ENCODE results near the gene CXCL14. TPM values are rescaled to one million over a fixed set of nuclear protein-coding genes. Genes with fewer than 3 reads are reported as not detected.

CXCL14 gene
- polyA plus RNA-seq, 2 donors: 88.9 to 199 TPM

DNA sequence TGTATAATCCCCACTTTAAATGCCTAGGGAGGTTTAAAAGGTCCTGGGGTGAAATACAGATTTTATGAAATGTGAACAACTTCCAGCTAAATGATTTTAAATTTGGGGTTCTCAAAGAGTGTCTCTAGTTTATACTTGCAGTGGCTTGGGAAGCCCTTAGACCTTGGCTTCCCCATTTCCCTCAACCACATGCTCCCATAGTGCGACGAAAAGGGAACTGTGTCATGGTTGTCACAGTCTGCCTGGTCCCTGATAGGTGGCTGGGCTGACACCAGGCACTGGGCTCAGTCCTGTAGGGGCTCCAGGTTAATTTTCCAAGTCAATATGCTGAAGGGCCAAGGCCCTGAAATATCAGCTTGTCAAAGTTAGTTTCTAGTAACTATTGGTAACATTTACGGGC, 10.4 kb upstream of the CXCL14 start:
- no peaks in the 10 kb centered on the region for H3K9me3 ChIP-seq (ENCODE audit: control insufficient read depth in 2 of 2, insufficient read depth in 1 of 2, low read depth in 1 of 2, low read length in 1 of 2)
- no peaks in the 10 kb centered on the region for H3K36me3 ChIP-seq (ENCODE audit: control insufficient read depth in 2 of 2, insufficient read depth in 2 of 2, low read length in 1 of 2)
- no peak overlapping the region for H3K4me3 ChIP-seq (ENCODE audit: low read depth in 1 of 2, low read length in 2 of 2)
- H3K4me1 ChIP-seq (ENCODE audit: control insufficient read depth in 2 of 2, insufficient read depth in 2 of 2, low read length in 1 of 2): no peaks in the 10 kb centered on the region
- no peaks in the 10 kb centered on the region for H3K27me3 ChIP-seq (ENCODE audit: control insufficient read depth in 1 of 2, insufficient read depth in 2 of 2, low read length in 2 of 2)
- 85 to 90% methylated on average over 3 of the region's 3 CpGs for WGBS, 2 donors
- H3K27ac ChIP-seq (ENCODE audit: low read depth in 2 of 2, low read length in 1 of 2): no peak overlapping the region

DNA sequence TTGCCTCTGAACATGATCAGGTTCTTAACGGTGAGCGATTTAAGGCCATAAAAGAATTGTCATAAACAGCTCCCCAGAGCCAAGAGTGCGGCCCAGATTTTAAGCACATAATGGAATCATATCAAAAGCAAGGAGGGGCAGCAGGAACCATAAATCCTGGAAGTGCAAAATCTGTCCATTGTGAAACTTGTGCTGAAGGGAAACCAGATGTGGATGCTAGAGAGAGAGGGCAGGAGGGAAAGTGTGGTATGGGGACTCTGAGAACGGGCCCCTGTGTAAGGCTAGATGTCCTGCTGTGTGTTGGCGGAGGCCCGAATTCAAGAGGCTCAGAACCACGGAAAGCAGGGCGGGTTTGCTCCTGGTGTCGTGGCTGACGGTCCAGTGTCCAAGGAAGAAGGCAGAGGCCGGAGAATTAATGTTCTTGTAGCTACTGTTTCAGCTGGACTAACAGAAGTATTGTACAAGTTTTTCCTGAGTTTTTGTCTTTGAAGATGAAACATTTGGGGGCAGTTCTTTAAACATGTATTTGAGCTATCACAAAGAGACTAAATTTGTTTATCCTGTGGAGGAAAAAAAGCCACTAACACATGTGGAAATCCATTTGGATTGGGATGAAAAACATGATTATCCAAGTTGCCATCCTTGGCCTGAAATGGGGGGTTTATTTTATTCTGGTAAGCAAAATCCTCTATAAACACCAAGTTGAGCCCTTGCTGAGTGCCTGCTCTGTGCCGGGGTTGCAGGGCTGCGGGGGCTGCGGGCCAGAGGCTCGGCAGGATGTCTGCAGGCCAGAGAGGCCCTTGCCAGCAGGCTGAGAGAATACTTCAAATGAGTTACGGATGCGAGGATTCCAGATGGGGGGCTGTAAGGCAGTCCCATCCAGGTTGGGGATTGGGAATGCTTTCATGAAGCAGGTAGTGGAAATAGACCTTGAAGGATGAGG, 9.2 kb upstream of the CXCL14 start:
- no peaks in the 10 kb centered on the region for H3K36me3 ChIP-seq (ENCODE audit: control insufficient read depth in 2 of 2, insufficient read depth in 2 of 2, low read length in 1 of 2)
- H3K27me3 ChIP-seq (ENCODE audit: control insufficient read depth in 1 of 2, insufficient read depth in 2 of 2, low read length in 2 of 2): no peaks in the 10 kb centered on the region
- H3K27ac ChIP-seq (ENCODE audit: low read depth in 2 of 2, low read length in 1 of 2): no peak overlapping the region
- WGBS, 2 donors: 71 to 75% methylated on average over 17 of the region's 17 CpGs
- H3K4me3 ChIP-seq (ENCODE audit: low read depth in 1 of 2, low read length in 2 of 2): no peak overlapping the region
- H3K9me3 ChIP-seq (ENCODE audit: control insufficient read depth in 2 of 2, insufficient read depth in 1 of 2, low read depth in 1 of 2, low read length in 1 of 2): no peaks in the 10 kb centered on the region
- H3K4me1 ChIP-seq (ENCODE audit: control insufficient read depth in 2 of 2, insufficient read depth in 2 of 2, low read length in 1 of 2): no peaks in the 10 kb centered on the region

DNA sequence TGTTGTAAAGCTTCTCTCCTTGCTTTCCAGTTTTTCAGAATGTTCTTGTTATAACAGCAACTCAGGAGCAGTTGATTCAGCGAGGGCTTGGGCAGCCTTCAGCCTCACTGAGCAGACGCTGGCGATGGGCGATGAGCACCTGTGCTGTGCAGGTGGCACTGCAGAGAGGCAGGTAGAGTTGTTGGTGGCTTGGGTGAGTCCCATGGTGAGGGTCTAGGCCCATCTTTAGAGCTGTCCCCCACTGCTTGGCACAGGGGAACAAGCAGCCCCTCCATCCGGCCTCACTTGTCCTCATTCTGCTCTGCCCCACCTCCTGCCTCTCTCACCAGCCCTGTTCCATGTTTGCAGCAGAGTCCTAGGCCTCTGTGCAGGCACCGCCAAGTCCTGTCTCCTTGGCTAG, 6.1 kb upstream of the CXCL14 start:
- no peaks in the 10 kb centered on the region for H3K36me3 ChIP-seq (ENCODE audit: control insufficient read depth in 2 of 2, insufficient read depth in 2 of 2, low read length in 1 of 2)
- no peak overlapping the region for H3K4me3 ChIP-seq (ENCODE audit: low read depth in 1 of 2, low read length in 2 of 2)
- no peaks in the 10 kb centered on the region for H3K4me1 ChIP-seq (ENCODE audit: control insufficient read depth in 2 of 2, insufficient read depth in 2 of 2, low read length in 1 of 2)
- H3K9me3 ChIP-seq (ENCODE audit: control insufficient read depth in 2 of 2, insufficient read depth in 1 of 2, low read depth in 1 of 2, low read length in 1 of 2): no peaks in the 10 kb centered on the region
- 90 to 92% methylated on average over 6 of the region's 6 CpGs for WGBS, 2 donors
- no peaks in the 10 kb centered on the region for H3K27me3 ChIP-seq (ENCODE audit: control insufficient read depth in 1 of 2, insufficient read depth in 2 of 2, low read length in 2 of 2)
- no peak overlapping the region for H3K27ac ChIP-seq (ENCODE audit: low read depth in 2 of 2, low read length in 1 of 2)

DNA sequence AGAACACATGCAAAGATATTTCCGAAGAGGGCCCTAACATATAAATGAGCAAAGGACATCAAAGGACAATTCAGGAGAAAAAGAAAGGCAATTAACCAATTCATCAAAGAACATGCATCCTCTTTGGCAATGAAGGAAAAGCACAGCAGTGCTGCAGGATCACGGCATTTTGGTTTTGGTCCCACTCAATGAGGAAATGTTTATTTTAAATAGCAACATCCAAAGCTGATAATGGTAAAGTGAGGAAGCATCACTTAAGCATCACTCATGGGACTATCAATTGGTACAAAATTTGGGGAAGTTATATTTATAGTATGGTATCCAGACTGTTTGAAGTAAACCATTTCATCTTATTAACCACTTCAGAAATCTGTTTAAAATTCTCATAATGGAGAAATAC, 5.5 kb upstream of the CXCL14 start:
- WGBS, 2 donors: 65 to 68% methylated on average over 2 of the region's 2 CpGs
- peaks cover 0 to under 1% of the 10 kb centered on the region in 2 donors for H3K4me1 ChIP-seq (ENCODE audit: control insufficient read depth in 2 of 2, insufficient read depth in 2 of 2, low read length in 1 of 2)
- no peak overlapping the region for H3K4me3 ChIP-seq (ENCODE audit: low read depth in 1 of 2, low read length in 2 of 2)
- no peak overlapping the region for H3K27ac ChIP-seq (ENCODE audit: low read depth in 2 of 2, low read length in 1 of 2)
- no peaks in the 10 kb centered on the region for H3K9me3 ChIP-seq (ENCODE audit: control insufficient read depth in 2 of 2, insufficient read depth in 1 of 2, low read depth in 1 of 2, low read length in 1 of 2)
- no peaks in the 10 kb centered on the region for H3K36me3 ChIP-seq (ENCODE audit: control insufficient read depth in 2 of 2, insufficient read depth in 2 of 2, low read length in 1 of 2)
- no peaks in the 10 kb centered on the region for H3K27me3 ChIP-seq (ENCODE audit: control insufficient read depth in 1 of 2, insufficient read depth in 2 of 2, low read length in 2 of 2)

DNA sequence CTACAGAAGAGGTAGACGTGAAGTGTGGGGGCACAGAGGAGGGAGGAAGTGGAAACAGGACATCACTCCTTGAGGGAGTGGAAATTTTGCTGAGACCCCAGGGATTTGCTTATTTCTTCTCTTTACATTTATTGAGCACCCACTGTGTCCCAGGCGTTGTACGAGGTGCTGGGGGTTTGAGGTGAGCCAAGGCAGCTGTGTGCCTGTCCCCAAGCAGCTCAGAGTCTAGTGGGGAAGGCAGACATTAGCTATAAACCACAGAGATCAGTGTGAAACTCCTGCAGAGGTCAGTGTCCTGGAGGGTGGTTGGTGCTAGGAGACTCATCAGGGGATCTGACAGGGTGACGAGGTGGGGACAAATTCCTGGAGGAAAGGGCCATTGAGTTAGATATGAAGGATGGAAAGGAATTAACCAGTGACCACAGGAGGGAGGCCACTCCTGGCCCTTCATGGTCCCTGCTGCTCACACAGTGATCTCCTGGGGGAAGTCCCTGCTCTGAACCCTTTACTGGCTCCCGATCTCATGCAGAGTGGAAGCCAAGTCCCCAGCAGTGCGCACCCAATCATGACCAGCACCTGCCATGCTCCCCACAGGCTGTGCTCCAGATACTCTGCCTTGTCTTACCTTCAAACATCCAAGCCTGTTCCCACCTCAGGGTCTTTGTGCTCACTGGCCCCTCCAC, 3.4 kb upstream of the CXCL14 start:
- WGBS, 2 donors: 65 to 67% methylated on average over 6 of the region's 6 CpGs
- no peaks in the 10 kb centered on the region for H3K9me3 ChIP-seq (ENCODE audit: control insufficient read depth in 2 of 2, insufficient read depth in 1 of 2, low read depth in 1 of 2, low read length in 1 of 2)
- no peak overlapping the region for H3K4me3 ChIP-seq (ENCODE audit: low read depth in 1 of 2, low read length in 2 of 2)
- no peaks in the 10 kb centered on the region for H3K36me3 ChIP-seq (ENCODE audit: control insufficient read depth in 2 of 2, insufficient read depth in 2 of 2, low read length in 1 of 2)
- peaks cover 3 to 5% of the 10 kb centered on the region in 2 donors for H3K4me1 ChIP-seq (ENCODE audit: control insufficient read depth in 2 of 2, insufficient read depth in 2 of 2, low read length in 1 of 2)
- H3K27me3 ChIP-seq (ENCODE audit: control insufficient read depth in 1 of 2, insufficient read depth in 2 of 2, low read length in 2 of 2): no peaks in the 10 kb centered on the region
- no peak overlapping the region for H3K27ac ChIP-seq (ENCODE audit: low read depth in 2 of 2, low read length in 1 of 2)

DNA sequence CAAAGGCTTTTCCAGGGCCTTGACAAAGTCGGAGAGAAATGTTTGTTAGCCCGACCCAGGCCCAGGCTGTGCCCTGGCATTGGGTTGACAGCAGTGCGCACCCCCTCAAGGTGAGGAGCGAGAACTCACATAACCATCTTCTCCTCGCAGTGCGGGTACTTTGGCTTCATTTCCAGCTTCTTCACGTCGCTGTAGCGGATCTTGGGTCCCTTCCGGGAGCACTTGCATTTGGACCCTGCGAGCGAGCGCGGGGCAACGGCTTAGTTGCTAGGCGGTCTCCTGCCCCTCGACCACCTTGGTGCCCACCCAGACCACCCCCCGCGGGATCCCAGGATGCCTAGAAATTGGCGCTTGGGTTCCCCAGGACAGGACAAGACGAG, 496 bp downstream of the CXCL14 start:
- H3K27me3 ChIP-seq (ENCODE audit: control insufficient read depth in 1 of 2, insufficient read depth in 2 of 2, low read length in 2 of 2): no peaks in the 10 kb centered on the region
- 7 to 10% methylated on average over 20 to 21 of the region's 21 CpGs for WGBS, 2 donors

DNA sequence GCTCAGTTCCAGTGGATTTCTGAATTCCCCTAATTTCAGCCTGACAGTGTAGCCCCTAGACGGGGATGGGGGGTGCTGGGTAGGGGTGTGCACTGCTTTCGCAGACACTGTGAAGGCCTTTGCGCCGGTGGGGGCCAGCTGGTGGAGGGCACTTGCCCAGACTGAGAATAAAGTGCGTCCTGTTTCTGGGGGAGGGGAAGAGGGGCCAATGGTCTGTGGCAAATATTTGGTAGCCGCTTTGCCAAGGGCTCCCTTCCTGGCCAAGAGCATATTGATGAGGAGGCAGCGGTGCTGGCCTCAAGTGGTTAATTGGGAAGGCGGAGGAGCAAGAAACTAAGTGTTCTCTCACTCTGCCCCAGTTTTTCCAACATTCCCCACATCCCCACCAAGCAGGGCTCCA, 1.4 kb downstream of the CXCL14 start:
- Histone ChIP-seq H3K36me3 (ENCODE audit: control insufficient read depth in 2 of 2, insufficient read depth in 2 of 2, low read length in 1 of 2) (no peaks in the 10 kb centered on the region), H3K9me3 (ENCODE audit: control insufficient read depth in 2 of 2, insufficient read depth in 1 of 2, low read depth in 1 of 2, low read length in 1 of 2) (no peaks in the 10 kb centered on the region), H3K27ac (ENCODE audit: low read depth in 2 of 2, low read length in 1 of 2) (no peak overlapping the region), H3K4me1 (ENCODE audit: control insufficient read depth in 2 of 2, insufficient read depth in 2 of 2, low read length in 1 of 2) (peaks cover 3 to 5% of the 10 kb centered on the region in 2 donors), H3K4me3 (ENCODE audit: low read depth in 1 of 2, low read length in 2 of 2) (peak overlapping the region; percentile 46 to 52), H3K27me3 (ENCODE audit: control insufficient read depth in 1 of 2, insufficient read depth in 2 of 2, low read length in 2 of 2) (no peaks in the 10 kb centered on the region)
- 39 to 41% methylated on average over 8 of the region's 8 CpGs for WGBS, 2 donors

More for the DNA sequence above, 496 bp downstream of the CXCL14 start:
- no peaks in the 10 kb centered on the region for H3K36me3 ChIP-seq (ENCODE audit: control insufficient read depth in 2 of 2, insufficient read depth in 2 of 2, low read length in 1 of 2)
- H3K27ac ChIP-seq (ENCODE audit: low read depth in 2 of 2, low read length in 1 of 2): peak overlapping the region in 1 of 2 donors; percentile 38
- peaks cover 3 to 5% of the 10 kb centered on the region in 2 donors for H3K4me1 ChIP-seq (ENCODE audit: control insufficient read depth in 2 of 2, insufficient read depth in 2 of 2, low read length in 1 of 2)
- H3K4me3 ChIP-seq (ENCODE audit: low read depth in 1 of 2, low read length in 2 of 2): peak overlapping the region; percentile 46 to 52
- H3K9me3 ChIP-seq (ENCODE audit: control insufficient read depth in 2 of 2, insufficient read depth in 1 of 2, low read depth in 1 of 2, low read length in 1 of 2): no peaks in the 10 kb centered on the region

DNA sequence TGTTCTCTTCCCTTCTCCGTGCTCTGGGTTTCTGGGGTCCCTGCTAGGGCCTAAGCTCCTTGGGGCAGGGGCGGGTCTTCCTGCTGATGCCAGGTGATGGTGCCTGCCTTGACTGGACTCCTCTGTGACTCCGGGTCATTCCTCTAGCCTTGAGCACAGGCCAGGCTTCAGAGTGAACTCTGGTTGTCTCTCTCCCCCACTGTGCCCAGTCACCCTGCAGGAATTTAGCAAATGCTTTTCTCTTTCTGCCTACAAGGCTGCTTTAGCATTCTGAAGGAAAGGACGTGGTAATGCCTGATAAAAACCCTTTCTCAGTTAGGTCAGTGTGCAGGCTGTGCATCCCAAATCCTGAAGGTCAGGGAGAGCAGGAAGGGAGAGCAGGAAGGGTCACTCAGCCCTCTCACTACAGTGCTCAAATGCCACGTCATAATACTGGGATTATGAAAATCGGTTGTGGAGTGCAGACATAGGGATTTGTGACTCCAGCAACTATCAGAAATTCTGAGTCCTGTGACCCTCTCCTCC, 2.7 kb downstream of the CXCL14 start:
- Histone ChIP-seq H3K9me3 (ENCODE audit: control insufficient read depth in 2 of 2, insufficient read depth in 1 of 2, low read depth in 1 of 2, low read length in 1 of 2) (no peaks in the 10 kb centered on the region), H3K4me3 (ENCODE audit: low read depth in 1 of 2, low read length in 2 of 2) (no peak overlapping the region), H3K4me1 (ENCODE audit: control insufficient read depth in 2 of 2, insufficient read depth in 2 of 2, low read length in 1 of 2) (peaks cover 3 to 5% of the 10 kb centered on the region in 2 donors), H3K27ac (ENCODE audit: low read depth in 2 of 2, low read length in 1 of 2) (no peak overlapping the region), H3K27me3 (ENCODE audit: control insufficient read depth in 1 of 2, insufficient read depth in 2 of 2, low read length in 2 of 2) (no peaks in the 10 kb centered on the region), H3K36me3 (ENCODE audit: control insufficient read depth in 2 of 2, insufficient read depth in 2 of 2, low read length in 1 of 2) (no peaks in the 10 kb centered on the region)
- 36 to 45% methylated on average over 6 of the region's 6 CpGs for WGBS, 2 donors

DNA sequence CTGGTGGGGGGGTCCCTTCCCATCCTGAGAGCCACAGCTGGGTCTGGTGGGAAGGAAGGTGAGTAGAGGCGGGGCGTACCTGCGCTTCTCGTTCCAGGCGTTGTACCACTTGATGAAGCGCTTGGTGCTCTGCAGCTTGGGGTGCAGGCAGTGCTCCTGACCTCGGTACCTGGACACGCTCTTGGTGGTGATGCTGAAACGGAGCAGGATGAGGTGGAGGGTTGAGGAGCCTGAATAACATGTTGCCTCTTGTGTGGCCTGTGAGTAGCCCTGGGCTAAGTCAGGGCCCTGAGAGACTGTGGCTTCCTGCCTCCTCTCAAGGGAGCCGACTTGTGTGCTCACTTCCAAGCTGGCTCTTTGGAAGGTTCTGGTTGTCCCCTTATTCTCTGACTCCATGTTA, 4.3 kb downstream of the CXCL14 start:
- H3K36me3 ChIP-seq (ENCODE audit: control insufficient read depth in 2 of 2, insufficient read depth in 2 of 2, low read length in 1 of 2): no peaks in the 10 kb centered on the region
- no peak overlapping the region for H3K4me3 ChIP-seq (ENCODE audit: low read depth in 1 of 2, low read length in 2 of 2)
- H3K27ac ChIP-seq (ENCODE audit: low read depth in 2 of 2, low read length in 1 of 2): no peak overlapping the region
- H3K9me3 ChIP-seq (ENCODE audit: control insufficient read depth in 2 of 2, insufficient read depth in 1 of 2, low read depth in 1 of 2, low read length in 1 of 2): no peaks in the 10 kb centered on the region
- peaks cover 5 to 9% of the 10 kb centered on the region in 2 donors for H3K4me1 ChIP-seq (ENCODE audit: control insufficient read depth in 2 of 2, insufficient read depth in 2 of 2, low read length in 1 of 2)
- 64 to 79% methylated on average over 10 of the region's 10 CpGs for WGBS, 2 donors
- H3K27me3 ChIP-seq (ENCODE audit: control insufficient read depth in 1 of 2, insufficient read depth in 2 of 2, low read length in 2 of 2): no peaks in the 10 kb centered on the region

Data from esophagus (tissue), 2 donors.